IMR-90 (cell line): ENCODE measurements around the gene METAP2. TPM values are rescaled to one million over a fixed set of nuclear protein-coding genes. Genes with fewer than 3 reads are reported as not detected.

ENCODE experiments used
- ATAC-seq: fragments of 200-7000 bp; cut with Tn5 transposase; 2 replicates; pipeline ENCODE4 v1.9.1; 2020; ENCODE audit warnings: low read depth, mild to moderate bottlenecking, moderate library complexity
- Bru-seq: library from RNA; stranded (reverse); fragments of 400-500 nt; gene quantifications from one replicate; lab custom pipeline; 2021; lab: Mats Ljungman, UMichigan
- BruChase-seq, 2 experiments: library from RNA; stranded (reverse); fragments of 400-500 nt; gene quantifications; one replicate each; lab custom pipeline; 2021; lab: Mats Ljungman, UMichigan
- BruUV-seq: library from RNA; stranded (reverse); fragments of 400-500 nt; replicated peaks from 2 replicates; lab custom pipeline; 2021; lab: Mats Ljungman, UMichigan
- CTCF ChIA-PET: fragments of 300-600 bp; formaldehyde crosslinking; extraction: SDS; loops from one replicate; lab custom pipeline; 2021; ENCODE audit warnings: antibody characterized with exemption; lab: Yijun Ruan, JAX
- POLR2A ChIA-PET: fragments of 300-600 bp; sonication (Branson Sonifier 250); formaldehyde crosslinking; loops from one replicate; lab custom pipeline; 2022; ENCODE audit warnings: antibody characterized with exemption; ENCODE audit not compliant: unreplicated experiment; lab: Charles Lee
- DNase-seq: peaks from one replicate; pipeline ENCODE4 v3.0.0; 2013
- H2AFZ ChIP-seq: replicated peaks from 2 replicates; pipeline ENCODE3; 2013; ENCODE audit warnings: low read length, mild to moderate bottlenecking; ENCODE audit not compliant: poor library complexity
- H2AK5ac ChIP-seq: 2 replicates; pipeline ENCODE4 v1.6.1; 2013; ENCODE audit warnings: low read depth, low read length, inconsistent platforms
- H2AK9ac ChIP-seq: replicated peaks from 2 replicates; pipeline ENCODE3; 2013; ENCODE audit warnings: mild to moderate bottlenecking, low read depth, low read length, moderate library complexity; ENCODE audit not compliant: poor library complexity
- H2BK120ac ChIP-seq: 2 replicates; pipeline ENCODE4 v1.6.1; 2013; ENCODE audit warnings: low read depth, low read length, inconsistent platforms
- H2BK15ac ChIP-seq: 3 replicates; pipeline ENCODE4 v1.6.1; 2013; ENCODE audit warnings: low read depth, low read length, inconsistent platforms
- H2BK20ac ChIP-seq: 2 replicates; pipeline ENCODE4 v1.6.1; 2013; ENCODE audit warnings: low read depth, mild to moderate bottlenecking, inconsistent platforms, low read length, moderate library complexity
- H2BK5ac ChIP-seq: 2 replicates; pipeline ENCODE4 v1.6.1; 2013; ENCODE audit warnings: mild to moderate bottlenecking, low read depth, low read length, inconsistent platforms; ENCODE audit not compliant: poor library complexity, severe bottlenecking
- H3K14ac ChIP-seq: replicated peaks from 2 replicates; pipeline ENCODE4 v1.6.1; 2013; ENCODE audit warnings: low read depth, low read length, inconsistent platforms
- H3K18ac ChIP-seq: 2 replicates; pipeline ENCODE4 v1.6.1; 2013; ENCODE audit warnings: low read depth, low read length, control low read depth
- H3K23ac ChIP-seq: 2 replicates; pipeline ENCODE4 v1.6.1; 2013; ENCODE audit warnings: low read depth, low read length, inconsistent platforms
- H3K27ac ChIP-seq: 2 replicates; pipeline ENCODE4 v1.5.1; 2013; ENCODE audit warnings: mild to moderate bottlenecking, control low read depth, low read length; ENCODE audit not compliant: insufficient read depth
- H3K27me3 ChIP-seq: 2 replicates; pipeline ENCODE4 v1.6.1; 2013; ENCODE audit warnings: low read length; ENCODE audit not compliant: control insufficient read depth, insufficient read depth
- H3K36me3 ChIP-seq: 2 replicates; pipeline ENCODE4 v1.6.1; 2013; ENCODE audit warnings: low read length, mixed read lengths; ENCODE audit not compliant: control insufficient read depth, insufficient read depth
- H3K4ac ChIP-seq: 2 replicates; pipeline ENCODE4 v1.6.1; 2013; ENCODE audit warnings: low read depth, low read length, inconsistent platforms
- H3K4me1 ChIP-seq: 2 replicates; pipeline ENCODE4 v1.6.1; 2013; ENCODE audit warnings: low read length, mixed read lengths; ENCODE audit not compliant: control insufficient read depth, insufficient read depth
- H3K4me2 ChIP-seq: 2 replicates; pipeline ENCODE4 v1.6.1; 2013; ENCODE audit warnings: low read depth, mild to moderate bottlenecking, control low read depth, low read length, moderate library complexity
- H3K4me3 ChIP-seq: 2 replicates; pipeline ENCODE4 v1.5.1; 2013; ENCODE audit warnings: low read depth, mild to moderate bottlenecking, control low read depth, low read length, moderate library complexity; ENCODE audit not compliant: insufficient read depth
- H3K56ac ChIP-seq: 2 replicates; pipeline ENCODE4 v1.6.1; 2013; ENCODE audit warnings: low read length, inconsistent platforms; ENCODE audit not compliant: insufficient read depth; ENCODE audit errors: extremely low read depth
- H3K79me1 ChIP-seq, 2 experiments: 2 replicates each; pipeline ENCODE4 v1.6.1; 2013; ENCODE audit warnings: low read length in 2 of 2, inconsistent platforms in 1 of 2, low read depth in 1 of 2
- H3K9ac ChIP-seq: 2 replicates; pipeline ENCODE4 v1.6.1; 2013; ENCODE audit warnings: low read depth, low read length, control low read depth
- H3K9me1 ChIP-seq: 2 replicates; pipeline ENCODE4 v1.6.1; 2013; ENCODE audit warnings: low read length, inconsistent platforms; ENCODE audit not compliant: insufficient read depth
- H3K9me3 ChIP-seq: 2 replicates; pipeline ENCODE4 v1.6.1; 2013; ENCODE audit warnings: low read length; ENCODE audit not compliant: control insufficient read depth, insufficient read depth
- H4K20me1 ChIP-seq: 2 replicates; pipeline ENCODE4 v1.6.1; 2013; ENCODE audit warnings: low read length, inconsistent platforms; ENCODE audit not compliant: insufficient read depth
- H4K5ac ChIP-seq: 2 replicates; pipeline ENCODE4 v1.6.1; 2013; ENCODE audit warnings: mild to moderate bottlenecking, low read depth, low read length, control low read depth
- H4K8ac ChIP-seq, 2 experiments: 2 replicates each; pipeline ENCODE4 v1.6.1; 2013; ENCODE audit warnings: low read depth in 2 of 2, low read length in 2 of 2, control low read depth in 1 of 2, inconsistent platforms in 1 of 2
- H4K91ac ChIP-seq: 2 replicates; pipeline ENCODE4 v1.6.1; 2013; ENCODE audit warnings: low read depth, low read length, inconsistent platforms; ENCODE audit not compliant: insufficient read depth
- FOS ChIP-seq: fragments of 150-350 bp; IDR thresholded peaks from 2 replicates; pipeline ENCODE4 v1.6.1; 2016; ENCODE audit warnings: low read depth, low read length
- MAZ ChIP-seq: IDR thresholded peaks from 2 replicates; pipeline ENCODE4 v1.6.1; 2012; ENCODE audit warnings: low read depth, mild to moderate bottlenecking, low read length, improper control_type of control experiment, moderate library complexity, borderline replicate concordance
- MXI1 ChIP-seq: IDR thresholded peaks from 2 replicates; pipeline ENCODE4 v1.6.1; 2012; ENCODE audit warnings: low read depth, mild to moderate bottlenecking, low read length, moderate library complexity, borderline replicate concordance
- POLR2A ChIP-seq: IDR thresholded peaks from 2 replicates; pipeline ENCODE4 v1.6.1; 2012; ENCODE audit warnings: mild to moderate bottlenecking, low read depth, low read length
- RCOR1 ChIP-seq: IDR thresholded peaks from 2 replicates; pipeline ENCODE4 v1.6.1; 2012; ENCODE audit warnings: mild to moderate bottlenecking, low read length, improper control_type of control experiment; ENCODE audit not compliant: insufficient replicate concordance
- RFX5 ChIP-seq: IDR thresholded peaks from 2 replicates; pipeline ENCODE4 v1.8.0; 2012; ENCODE audit warnings: low read depth, mild to moderate bottlenecking, low read length, moderate library complexity
- WGBS, 2 experiments: methylation state at CpG; one replicate each; pipeline versions ENCODE4 v1.1.5 to v1.1.7; 2013; ENCODE audit warnings: missing lambda C conversion rate in 2 of 2; ENCODE audit not compliant: insufficient read length in 1 of 2; ENCODE audit errors: extremely low coverage in 2 of 2; 5-methylcytosine and 5-hydroxymethylcytosine counted together
- dilution Hi-C: fragments of 300-500 bp; cut with HindIII; formaldehyde crosslinking; loops from one replicate; pipeline ENCODE4 v1.14.3; 2018; ENCODE audit warnings: low sequenced_read_pairs; ENCODE audit not compliant: unreplicated experiment
- in situ Hi-C: fragments of 300-500 bp; cut with MboI; formaldehyde crosslinking; loops from 3 replicates; pipeline ENCODE4 v1.14.3; 2019; ENCODE audit warnings: low sequenced_read_pairs, inconsistent platforms, mixed read lengths
- intact Hi-C: fragments of 100-400 bp; cut with micrococcal nuclease; formaldehyde crosslinking; loops from 2 replicates; pipeline ENCODE4 v1.10.0; 2022
- long read RNA-seq: library from polyadenylated mRNA; unstranded; transcript quantifications from one replicate; pipeline ENCODE4 v2.0.0, GENCODE V29; 2021; ENCODE audit not compliant: unreplicated experiment
- polyA plus RNA-seq, 3 experiments: library from polyadenylated mRNA; depleted of rRNA; stranded (reverse); fragments of >200 nt; gene quantifications; 2 replicates each; pipeline ENCODE4 v1.2.3, GENCODE V29; 2012; ENCODE audit warnings: low replicate concordance in 1 of 3
- total RNA-seq: library from RNA; depleted of rRNA; stranded (reverse); fragments of >200 nt; gene quantifications from 2 replicates; pipeline ENCODE4 v1.2.3, GENCODE V29; 2012; rRNA removed

The METAP2 gene
- total RNA-seq (72.9 and 108 TPM in 2 replicates), polyA plus RNA-seq (2012; rRNA removed) (51.7 and 62.5 TPM in 2 replicates), Bru-seq, nascent RNA (percentile 95 among the genes with signal in this experiment), BruChase-seq, experiment 1, labeled RNA remaining after a 6-hour chase (percentile 91 among the genes with signal in this experiment), BruChase-seq, experiment 2, labeled RNA remaining after a 2-hour chase (percentile 89 among the genes with signal in this experiment)
- 7.0 and 16.0 TPM in 2 replicates for polyA plus RNA-seq (2012; cell fraction: cytosol; rRNA removed)
- polyA plus RNA-seq (2012; cell fraction: nucleus; rRNA removed; ENCODE audit: low replicate concordance), result 2.1 and 22.5 TPM in 2 replicates
- long read RNA-seq, transcript METAP2-210 (11 exons, 1,874 nt), result minor isoform, 19 of 91 reads
- long read RNA-seq, transcript METAP2-202 (11 exons, 3,601 nt), result major isoform, 44 of 91 reads
- long read RNA-seq, partial matches to known transcripts, result 24 of 91 reads
- long read RNA-seq, other reads (novel, unspliced or antisense), result 3 of 91 reads

DNA sequence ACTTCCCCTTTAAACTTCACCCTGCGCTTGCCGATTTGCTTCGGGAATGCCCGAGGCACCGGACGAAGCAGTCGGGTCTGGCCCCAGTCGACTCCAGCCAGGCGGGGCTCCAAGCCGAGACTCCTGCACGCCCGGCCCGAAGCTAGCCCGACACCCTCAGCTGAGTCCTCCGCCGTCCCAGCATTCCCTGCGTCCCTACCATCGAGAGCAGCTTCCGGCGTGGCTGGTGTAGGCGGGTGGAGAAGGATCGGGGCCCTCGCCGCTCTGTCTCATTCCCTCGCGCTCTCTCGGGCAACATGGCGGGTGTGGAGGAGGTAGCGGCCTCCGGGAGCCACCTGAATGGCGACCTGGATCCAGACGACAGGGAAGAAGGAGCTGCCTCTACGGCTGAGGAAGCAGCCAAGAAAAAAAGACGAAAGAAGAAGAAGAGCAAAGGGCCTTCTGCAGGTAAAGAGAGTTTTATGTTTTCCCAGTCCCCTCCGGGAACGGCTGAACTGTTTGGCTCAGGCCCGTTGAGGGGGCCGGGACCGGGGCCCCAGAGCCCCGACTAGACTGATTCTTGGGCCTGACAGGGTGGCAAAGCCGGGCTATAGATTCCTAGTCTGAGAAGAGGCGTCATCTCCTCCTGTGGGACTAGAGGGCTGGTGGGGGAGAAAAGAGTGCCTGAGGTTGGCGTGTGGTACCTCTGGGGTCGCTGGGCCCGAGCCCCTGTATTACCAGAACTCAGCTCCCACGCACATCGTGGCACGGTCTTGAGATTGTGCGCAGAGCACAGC, at the start of gene METAP2:
Gene METAP2, plus strand, starts transcription at position 269 of the 776 bp plus-strand sequence. Its CDS starts 28 bp downstream, at position 297.
- Histone ChIP-seq H2BK120ac (peak within 1 kb of the TSS; percentile 60), H3K18ac (peak within 1 kb of the TSS; percentile 61), H3K4ac (peak within 1 kb of the TSS; percentile 97), H4K5ac (peak within 1 kb of the TSS; percentile 85), H4K91ac (peak within 1 kb of the TSS; percentile 88), H2BK20ac (0 out of 2 replicates have a peak within 1 kb of the TSS, but pooled peaks have one; percentile 12), H2AFZ (peak within 1 kb of the TSS; percentile 94), H4K8ac (peak within 1 kb of the TSS; percentile 79 to 94), H3K23ac (peak within 1 kb of the TSS; percentile 98), H2BK15ac (peak within 1 kb of the TSS; percentile 32; the same call in 1 of the 3 replicates), H3K36me3 (peaks cover 14% of the 10 kb centered on the region), H4K20me1 (peaks cover 8% of the 10 kb centered on the region; the same call in 1 of the 2 replicates), H3K56ac (peak within 1 kb of the TSS; percentile 96), H3K9me3 (no peaks in the 10 kb centered on the region), H3K79me1 (peaks cover 0 to 17% of the 10 kb centered on the region in 2 experiments; a peak in 3 of 4 replicates), H2AK9ac (peak within 1 kb of the TSS; percentile 97), H3K27me3 (no peaks in the 10 kb centered on the region), H3K4me1 (no peaks in the 10 kb centered on the region), H3K27ac (peak within 1 kb of the TSS; percentile 89), H3K9ac (peak within 1 kb of the TSS; percentile 95), H2BK5ac (peak within 1 kb of the TSS; percentile 87), H3K4me2 (peak within 1 kb of the TSS; percentile 94), H3K4me3 (peak within 1 kb of the TSS; percentile 84), H3K9me1 (no peaks in the 10 kb centered on the region), H2AK5ac (peak within 1 kb of the TSS; percentile 83), H3K14ac (peak within 1 kb of the TSS; percentile 98)
- in situ Hi-C loops (no loop called here), intact Hi-C loops (loop anchor here (1.0 to 5.0 kb wide), 4 partner anchors 137 to 357 kb away; partner anchors contain the start of genes FGD6 and VEZT), dilution Hi-C loops (no loop called here)
- POLR2A ChIA-PET, result interaction anchor here (0.6 to 1.4 kb wide), 5 partner anchors 61 to 231 kb away, joined by 3 to 7 read pairs (median 4); no protein-coding TSS in a partner anchor
- peak; percentile 95 for DNase-seq
- BruUV-seq, result TSS peak; percentile 47
- TF ChIP-seq RFX5 (no peak), POLR2A (peak; percentile 98), RCOR1 (no peak), MXI1 (peak; percentile 87), FOS (0 out of 2 replicates have a peak, but pooled peaks have one; percentile 13), MAZ (peak; percentile 47; the same call in 1 of the 2 replicates)
- CTCF ChIA-PET, result interaction anchor here (0.5 to 1.4 kb wide), 4 partner anchors 10 to 358 kb away, joined by 3 to 5 read pairs (median 4); no protein-coding TSS in a partner anchor
- 0% methylated on average over 20 of the region's 49 CpGs; no CpG with 5 or more reads in 1 of the 2 experiments for WGBS, 2 experiments
- peak; percentile 98 for ATAC-seq
